Activated naive CD4-positive, alpha-beta T cell treated with anti-CD3 and anti-CD28 coated beads, Interleukin-2, amount 50 U/mL, for 16 hours (primary cell): Measurements from ENCODE around the gene METRNL.
A peak's percentile ranks its signal among the peaks of the same experiment; 100 is the strongest.

ENCODE experiments used
- DNase-seq: peaks from one replicate; pipeline ENCODE4 v3.0.0-alpha.2; 2020

The METRNL gene

GRCh38 chr17:83094291-83094690 lies 14.9 kb downstream of the METRNL start:
- no peak for DNase-seq

- DNase-seq = no peak
Measured at GRCh38 chr17:83095016-83095415, 15.6 kb downstream of the METRNL start.

- no peak for DNase-seq
Measured at GRCh38 chr17:83096401-83097224, 17.2 kb downstream of the METRNL start.

- DNase-seq = no peak
Measured at GRCh38 chr17:83097831-83098230, 18.4 kb downstream of the METRNL start.

GRCh38 chr17:83098241-83099085 lies 19.1 kb downstream of the METRNL start:
- no peak for DNase-seq

- no peak for DNase-seq
Measured at GRCh38 chr17:83099086-83099555, 19.7 kb downstream of the METRNL start.

GRCh38 chr17:83099570-83100181 lies 20.3 kb downstream of the METRNL start:
- no peak for DNase-seq

GRCh38 chr17:83100220-83100852 lies 20.9 kb downstream of the METRNL start:
- DNase-seq = no peak

GRCh38 chr17:83100853-83101391 lies 21.5 kb downstream of the METRNL start:
- DNase-seq = no peak

- DNase-seq = no peak
Measured at GRCh38 chr17:83101805-83102480, 22.5 kb downstream of the METRNL start.

- peak; percentile 30 for DNase-seq
Measured at GRCh38 chr17:83103200-83103942, 24.0 kb downstream of the METRNL start.

- DNase-seq = no peak
Measured at GRCh38 chr17:83103943-83104311, 24.5 kb downstream of the METRNL start.

- DNase-seq = no peak
Measured at GRCh38 chr17:83104577-83105505, 25.4 kb downstream of the METRNL start.

- no peak for DNase-seq
Measured at GRCh38 chr17:83105512-83105911, 26.1 kb downstream of the METRNL start.

- DNase-seq = no peak
Measured at GRCh38 chr17:83106056-83106588, 26.7 kb downstream of the METRNL start.

- DNase-seq = no peak
Measured at GRCh38 chr17:83106913-83107655, 27.7 kb downstream of the METRNL start.

- DNase-seq = no peak
Measured at GRCh38 chr17:83107656-83108048, 28.2 kb downstream of the METRNL start.

- DNase-seq = no peak
Measured at GRCh38 chr17:83108709-83109108, 29.3 kb downstream of the METRNL start.

GRCh38 chr17:83109386-83109785 lies 30.0 kb downstream of the METRNL start:
- no peak for DNase-seq
